GM23338 (cell line): ENCODE measurements around the gene BOLA3. TPM values are rescaled to one million over a fixed set of nuclear protein-coding genes. Genes with fewer than 3 reads are reported as not detected.
A peak's percentile ranks its signal among the peaks of the same experiment; 100 is the strongest.
"Not testable (repeated sequence)": the region's sequence is repeated elsewhere in the genome, so short reads cannot be mapped to it uniquely, and the experiment has no call there.

Experiments
- ATAC-seq: fragments of 200-7000 bp; cut with Tn5 transposase; 3 replicates; pipeline ENCODE4 v1.9.1; 2020
- DNase-seq: peaks from one replicate; pipeline ENCODE4 v3.0.0-alpha.2; 2015; ENCODE audit warnings: low spot score
- H2AFZ ChIP-seq: fragments of 200-600 bp; sonication (generic); 2 replicates; pipeline ENCODE4 v1.8.0; 2016; ENCODE audit warnings: antibody characterized with exemption, mild to moderate bottlenecking, moderate library complexity
- H3F3A ChIP-seq: fragments of 200-600 bp; sonication (generic); replicated peaks from 2 replicates; pipeline ENCODE4 v1.8.0; 2017; ENCODE audit warnings: antibody characterized with exemption, mixed run types, low read depth
- H3K27ac ChIP-seq: fragments of 200-600 bp; sonication (generic); 2 replicates; pipeline ENCODE4 v1.6.1; 2016; ENCODE audit warnings: low read depth
- H3K27me3 ChIP-seq: fragments of 200-600 bp; sonication (generic); 2 replicates; pipeline ENCODE4 v1.8.0; 2016; ENCODE audit warnings: mild to moderate bottlenecking, mixed run types, moderate library complexity; ENCODE audit not compliant: insufficient read depth
- H3K36me3 ChIP-seq: fragments of 200-600 bp; sonication (generic); 2 replicates; pipeline ENCODE4 v1.8.0; 2016; ENCODE audit warnings: mild to moderate bottlenecking; ENCODE audit not compliant: insufficient read depth
- H3K4me1 ChIP-seq: fragments of 200-600 bp; sonication (generic); 2 replicates; pipeline ENCODE4 v1.8.0; 2016; ENCODE audit warnings: mild to moderate bottlenecking, moderate library complexity; ENCODE audit not compliant: insufficient read depth
- H3K4me2 ChIP-seq: fragments of 200-600 bp; sonication (generic); 2 replicates; pipeline ENCODE4 v1.7.1; 2017; ENCODE audit warnings: mixed run types
- H3K4me3 ChIP-seq: fragments of 200-600 bp; sonication (generic); 2 replicates; pipeline ENCODE4 v1.6.1; 2016; ENCODE audit warnings: mixed run types
- H3K79me2 ChIP-seq: fragments of 200-600 bp; sonication (generic); replicated peaks from 2 replicates; pipeline ENCODE4 v1.8.0; 2017; ENCODE audit warnings: mild to moderate bottlenecking; ENCODE audit not compliant: insufficient read depth
- H3K9me2 ChIP-seq: fragments of 200-600 bp; sonication (generic); 2 replicates; pipeline ENCODE4 v1.8.0; 2017; ENCODE audit not compliant: insufficient read depth
- H4K20me1 ChIP-seq: fragments of 200-600 bp; sonication (generic); replicated peaks from 2 replicates; pipeline ENCODE4 v1.8.0; 2017; ENCODE audit warnings: mild to moderate bottlenecking; ENCODE audit not compliant: insufficient read depth
- H3K27ac Mint-ChIP-seq: 2 replicates; pipeline ENCODE4 v1.8.0; 2020; ENCODE audit warnings: inconsistent platforms, mild to moderate bottlenecking, moderate library complexity, mixed read lengths
- H3K27me3 Mint-ChIP-seq: 3 replicates; pipeline ENCODE4 v1.8.0; 2022; ENCODE audit warnings: low read depth, mild to moderate bottlenecking, moderate library complexity, mixed read lengths, inconsistent platforms; ENCODE audit not compliant: insufficient read depth, poor library complexity
- H3K36me3 Mint-ChIP-seq: 3 replicates; pipeline ENCODE4 v1.8.0; 2021; ENCODE audit warnings: low read depth, mild to moderate bottlenecking, inconsistent platforms, moderate library complexity, mixed read lengths
- H3K4me1 Mint-ChIP-seq: 3 replicates; pipeline ENCODE4 v1.8.0; 2020; ENCODE audit warnings: mild to moderate bottlenecking, inconsistent platforms, mixed read lengths
- H3K4me3 Mint-ChIP-seq: 3 replicates; pipeline ENCODE4 v1.8.0; 2021; ENCODE audit warnings: moderate library complexity, mild to moderate bottlenecking, inconsistent platforms, mixed read lengths
- H3K9me3 Mint-ChIP-seq: 3 replicates; pipeline ENCODE4 v1.8.0; 2020; ENCODE audit warnings: moderate library complexity, mild to moderate bottlenecking, inconsistent platforms, mixed read lengths
- CTCF ChIP-seq, 2 experiments: fragments of 200-600 bp in 1 of 2; sonication (generic) in 1 of 2; conservative IDR thresholded peaks; 2 replicates each; pipeline versions ENCODE4 v1.5.1 to v1.6.1; 2016 to 2017; ENCODE audit warnings: antibody characterized with exemption in 2 of 2, low read depth in 2 of 2, mild to moderate bottlenecking in 2 of 2, moderate library complexity in 1 of 2
- POLR2AphosphoS5 ChIP-seq: IDR thresholded peaks from 2 replicates; pipeline ENCODE4 v1.6.1; 2016; ENCODE audit warnings: antibody characterized with exemption, low read depth
- polyA plus RNA-seq: library from polyadenylated mRNA; unstranded; fragments of >200 nt; fragmentation: Nextera tagmentation; extraction: Ambion mirVana; gene quantifications from 2 replicates; pipeline ENCODE4 v1.2.1, GENCODE V29; 2016
- total RNA-seq: library from RNA; depleted of rRNA; stranded (reverse); fragments of >200 nt; shearing (Covaris generic); gene quantifications from 2 replicates; pipeline ENCODE4 v1.2.3, GENCODE V29; 2014
- TF ChIP-seq, protein P1 (sequence below): fragments of 250-450 bp; sonication (Bioruptor Pico); IDR thresholded peaks from 2 replicates; pipeline ENCODE4 v1.5.0; 2020; ENCODE audit warnings: mild to moderate bottlenecking, moderate library complexity

The BOLA3 gene
- total and polyA plus RNA-seq, 2 experiments from 2014 or later = 89.8 to 233 TPM

GRCh38 chr2:74130211-74130995 is 17.3 kb downstream of the BOLA3 start (continued):
- TF ChIP-seq, protein P1, sequence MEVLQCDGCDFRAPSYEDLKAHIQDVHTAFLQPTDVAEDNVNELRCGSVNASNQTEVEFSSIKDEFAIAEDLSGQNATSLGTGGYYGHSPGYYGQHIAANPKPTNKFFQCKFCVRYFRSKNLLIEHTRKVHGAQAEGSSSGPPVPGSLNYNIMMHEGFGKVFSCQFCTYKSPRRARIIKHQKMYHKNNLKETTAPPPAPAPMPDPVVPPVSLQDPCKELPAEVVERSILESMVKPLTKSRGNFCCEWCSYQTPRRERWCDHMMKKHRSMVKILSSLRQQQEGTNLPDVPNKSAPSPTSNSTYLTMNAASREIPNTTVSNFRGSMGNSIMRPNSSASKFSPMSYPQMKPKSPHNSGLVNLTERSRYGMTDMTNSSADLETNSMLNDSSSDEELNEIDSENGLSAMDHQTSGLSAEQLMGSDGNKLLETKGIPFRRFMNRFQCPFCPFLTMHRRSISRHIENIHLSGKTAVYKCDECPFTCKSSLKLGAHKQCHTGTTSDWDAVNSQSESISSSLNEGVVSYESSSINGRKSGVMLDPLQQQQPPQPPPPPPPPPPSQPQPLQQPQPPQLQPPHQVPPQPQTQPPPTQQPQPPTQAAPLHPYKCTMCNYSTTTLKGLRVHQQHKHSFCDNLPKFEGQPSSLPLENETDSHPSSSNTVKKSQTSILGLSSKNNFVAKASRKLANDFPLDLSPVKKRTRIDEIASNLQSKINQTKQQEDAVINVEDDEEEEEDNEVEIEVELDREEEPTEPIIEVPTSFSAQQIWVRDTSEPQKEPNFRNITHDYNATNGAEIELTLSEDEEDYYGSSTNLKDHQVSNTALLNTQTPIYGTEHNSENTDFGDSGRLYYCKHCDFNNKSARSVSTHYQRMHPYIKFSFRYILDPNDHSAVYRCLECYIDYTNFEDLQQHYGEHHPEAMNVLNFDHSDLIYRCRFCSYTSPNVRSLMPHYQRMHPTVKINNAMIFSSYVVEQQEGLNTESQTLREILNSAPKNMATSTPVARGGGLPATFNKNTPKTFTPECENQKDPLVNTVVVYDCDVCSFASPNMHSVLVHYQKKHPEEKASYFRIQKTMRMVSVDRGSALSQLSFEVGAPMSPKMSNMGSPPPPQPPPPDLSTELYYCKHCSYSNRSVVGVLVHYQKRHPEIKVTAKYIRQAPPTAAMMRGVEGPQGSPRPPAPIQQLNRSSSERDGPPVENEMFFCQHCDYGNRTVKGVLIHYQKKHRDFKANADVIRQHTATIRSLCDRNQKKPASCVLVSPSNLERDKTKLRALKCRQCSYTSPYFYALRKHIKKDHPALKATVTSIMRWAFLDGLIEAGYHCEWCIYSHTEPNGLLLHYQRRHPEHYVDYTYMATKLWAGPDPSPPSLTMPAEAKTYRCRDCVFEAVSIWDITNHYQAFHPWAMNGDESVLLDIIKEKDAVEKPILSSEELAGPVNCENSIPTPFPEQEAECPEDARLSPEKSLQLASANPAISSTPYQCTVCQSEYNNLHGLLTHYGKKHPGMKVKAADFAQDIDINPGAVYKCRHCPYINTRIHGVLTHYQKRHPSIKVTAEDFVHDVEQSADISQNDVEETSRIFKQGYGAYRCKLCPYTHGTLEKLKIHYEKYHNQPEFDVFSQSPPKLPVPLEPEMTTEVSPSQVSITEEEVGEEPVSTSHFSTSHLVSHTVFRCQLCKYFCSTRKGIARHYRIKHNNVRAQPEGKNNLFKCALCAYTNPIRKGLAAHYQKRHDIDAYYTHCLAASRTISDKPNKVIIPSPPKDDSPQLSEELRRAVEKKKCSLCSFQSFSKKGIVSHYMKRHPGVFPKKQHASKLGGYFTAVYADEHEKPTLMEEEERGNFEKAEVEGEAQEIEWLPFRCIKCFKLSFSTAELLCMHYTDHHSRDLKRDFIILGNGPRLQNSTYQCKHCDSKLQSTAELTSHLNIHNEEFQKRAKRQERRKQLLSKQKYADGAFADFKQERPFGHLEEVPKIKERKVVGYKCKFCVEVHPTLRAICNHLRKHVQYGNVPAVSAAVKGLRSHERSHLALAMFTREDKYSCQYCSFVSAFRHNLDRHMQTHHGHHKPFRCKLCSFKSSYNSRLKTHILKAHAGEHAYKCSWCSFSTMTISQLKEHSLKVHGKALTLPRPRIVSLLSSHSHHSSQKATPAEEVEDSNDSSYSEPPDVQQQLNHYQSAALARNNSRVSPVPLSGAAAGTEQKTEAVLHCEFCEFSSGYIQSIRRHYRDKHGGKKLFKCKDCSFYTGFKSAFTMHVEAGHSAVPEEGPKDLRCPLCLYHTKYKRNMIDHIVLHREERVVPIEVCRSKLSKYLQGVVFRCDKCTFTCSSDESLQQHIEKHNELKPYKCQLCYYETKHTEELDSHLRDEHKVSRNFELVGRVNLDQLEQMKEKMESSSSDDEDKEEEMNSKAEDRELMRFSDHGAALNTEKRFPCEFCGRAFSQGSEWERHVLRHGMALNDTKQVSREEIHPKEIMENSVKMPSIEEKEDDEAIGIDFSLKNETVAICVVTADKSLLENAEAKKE = no peak
- TF ChIP-seq POLR2AphosphoS5 = no peak

- Mint-ChIP-seq H3K9me3 (peaks cover 12% of the 10 kb centered on the region), H3K4me3 (no peak overlapping the region), H3K27me3 (peaks cover 6% of the 10 kb centered on the region), H3K36me3 (peaks cover 7% of the 10 kb centered on the region), H3K4me1 (no peaks in the 10 kb centered on the region; the same call in 2 of the 3 replicates), H3K27ac (no peak overlapping the region)
- H3F3A ChIP-seq = no peaks in the 10 kb centered on the region
- no peaks in the 10 kb centered on the region for H3K9me2 ChIP-seq
- H4K20me1 ChIP-seq = no peaks in the 10 kb centered on the region
- no peak for ATAC-seq
- no peaks in the 10 kb centered on the region for H3K36me3 ChIP-seq
- no peak overlapping the region for H3K4me2 ChIP-seq
- no peak overlapping the region for H3K27ac ChIP-seq
- peak; percentile 72 for DNase-seq
- H3K4me1 ChIP-seq = no peaks in the 10 kb centered on the region
- peak; percentile 69 to 77 for TF ChIP-seq CTCF (conservative IDR thresholded peaks at IDR 0.05; ENCODE audit: low read depth in 2 of 2)
- TF ChIP-seq POLR2AphosphoS5 = no peak
- H3K79me2 ChIP-seq = no peaks in the 10 kb centered on the region
- H3K4me3 ChIP-seq = no peak overlapping the region
- H3K27me3 ChIP-seq = 0 out of 2 replicates have a peak, but pooled peaks cover 2% of the 10 kb centered on the region
- H2AFZ ChIP-seq = no peak overlapping the region
Measured at GRCh38 chr2:74128206-74128605, 19.5 kb downstream of the BOLA3 start.

DNA sequence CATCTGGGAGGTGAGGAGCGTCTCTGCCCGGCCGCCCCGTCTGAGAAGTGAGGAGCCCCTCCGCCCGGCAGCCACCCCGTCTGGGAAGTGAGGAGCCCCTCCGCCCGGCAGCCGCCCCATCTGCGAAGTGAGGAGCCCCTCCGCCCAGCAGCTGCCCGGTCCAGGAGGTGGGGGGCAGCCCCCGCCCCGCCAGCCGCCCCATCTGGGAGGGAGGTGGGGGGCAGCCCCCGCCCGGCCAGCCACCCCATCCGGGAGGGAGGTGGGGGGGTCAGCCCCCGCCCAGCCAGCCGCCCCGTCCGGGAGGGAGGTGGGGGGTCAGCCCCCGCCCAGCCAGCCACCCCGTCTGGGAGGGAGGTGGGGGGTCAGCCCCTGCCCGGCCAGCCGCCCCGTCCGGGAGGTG is 23.8 kb downstream of the BOLA3 start:
- H3K4me1 Mint-ChIP-seq = not testable (repeated sequence)
- H3K9me3 Mint-ChIP-seq = peaks cover 39% of the 10 kb centered on the region

GRCh38 chr2:74121846-74122245 is 25.9 kb downstream of the BOLA3 start:
- not testable (repeated sequence) for H3K27ac ChIP-seq, H3K4me1 ChIP-seq, H3K4me1 Mint-ChIP-seq, H3K4me2 ChIP-seq, H3K9me2 ChIP-seq, H3K36me3 ChIP-seq, ATAC-seq, H4K20me1 ChIP-seq, H3F3A ChIP-seq, H3K4me3 Mint-ChIP-seq, DNase-seq, H2AFZ ChIP-seq, H3K79me2 ChIP-seq, H3K4me3 ChIP-seq, H3K27ac Mint-ChIP-seq
- H3K36me3 Mint-ChIP-seq = peaks cover 29% of the 10 kb centered on the region
- peaks cover 14% of the 10 kb centered on the region for H3K27me3 Mint-ChIP-seq
- H3K9me3 Mint-ChIP-seq = peaks cover 39% of the 10 kb centered on the region
- H3K27me3 ChIP-seq = peaks cover 18% of the 10 kb centered on the region; the same call in 1 of the 2 replicates

More for the DNA sequence above, 23.8 kb downstream of the BOLA3 start:
- not testable (repeated sequence) for H3K4me1 ChIP-seq, H3K4me3 ChIP-seq, H3K27ac Mint-ChIP-seq, DNase-seq, H3K36me3 ChIP-seq, H3F3A ChIP-seq, H3K9me2 ChIP-seq, H3K79me2 ChIP-seq, H4K20me1 ChIP-seq, H2AFZ ChIP-seq, H3K4me2 ChIP-seq, H3K4me3 Mint-ChIP-seq, ATAC-seq, H3K27ac ChIP-seq
- Mint-ChIP-seq H3K27me3 (peaks cover 14% of the 10 kb centered on the region), H3K36me3 (peaks cover 29% of the 10 kb centered on the region)
- peaks cover 18% of the 10 kb centered on the region; the same call in 1 of the 2 replicates for H3K27me3 ChIP-seq
